Mucosa of gallbladder (tissue), 1 donor: ENCODE results near the gene GYS2. TPM values are rescaled to one million over a fixed set of nuclear protein-coding genes. Genes with fewer than 3 reads are reported as not detected.

Experiments used
- DNase-seq: peaks from one replicate; pipeline ENCODE4 v3.0.0-alpha.2; 2020; ENCODE audit warnings: low spot score
- total RNA-seq: library from RNA; stranded (reverse); gene quantifications from one replicate; pipeline ENCODE4 v1.2.1, GENCODE V29; 2021
- donor health status: DM: no; HTN: no; CAD: no.

Gene GYS2
- total RNA-seq, 1 donor from 2014 or later: not detected

- DNase-seq: no peak
Measured at GRCh38 chr12:21505888-21506287, 98.8 kb downstream of the GYS2 start.

GRCh38 chr12:21502872-21503271 lies 101.8 kb downstream of the GYS2 start:
- DNase-seq: no peak

- DNase-seq: peak; percentile 10
Measured at GRCh38 chr12:21502164-21502496, 102.5 kb downstream of the GYS2 start.

- peak; percentile 95 for DNase-seq
Measured at GRCh38 chr12:21501258-21502163, 103.1 kb downstream of the GYS2 start, which contains the start of the genes GOLT1B and RECQL. GOLT1B (plus strand) TSS chr12:21501789; CDS start chr12:21501924, 135 bp downstream. RECQL (minus strand) TSS chr12:21501635; CDS start chr12:21499570, 2,065 bp downstream.

GRCh38 chr12:21500786-21501257 lies 103.8 kb downstream of the GYS2 start:
- DNase-seq: no peak

GRCh38 chr12:21499765-21500164 lies 104.9 kb downstream of the GYS2 start:
- DNase-seq: no peak

Other genes with a start within 250 kb of the GYS2 start
- not detected for gene IAPP, start 231.9 kb downstream of the GYS2 start, total RNA-seq
- gene PYROXD1, start 167.2 kb downstream of the GYS2 start, total RNA-seq: 26.4 TPM
- 27.1 TPM for gene RECQL, start 103.2 kb downstream of the GYS2 start, total RNA-seq
- 32.1 TPM for gene GOLT1B, start 103.1 kb downstream of the GYS2 start, total RNA-seq
- gene SPX, start 78.6 kb downstream of the GYS2 start, total RNA-seq: 0.29 TPM
- 563 TPM for gene LDHB, start 53.0 kb upstream of the GYS2 start, total RNA-seq
- gene KCNJ8, start 169.9 kb upstream of the GYS2 start, total RNA-seq: 15.0 TPM